Fibroblast of skin of abdomen (primary cell): Measurements from ENCODE around the gene B3GAT1.

Experiments
- DNase-seq: peaks from one replicate; pipeline ENCODE4 v3.0.0-alpha.2; 2013

B3GAT1 gene

DNA sequence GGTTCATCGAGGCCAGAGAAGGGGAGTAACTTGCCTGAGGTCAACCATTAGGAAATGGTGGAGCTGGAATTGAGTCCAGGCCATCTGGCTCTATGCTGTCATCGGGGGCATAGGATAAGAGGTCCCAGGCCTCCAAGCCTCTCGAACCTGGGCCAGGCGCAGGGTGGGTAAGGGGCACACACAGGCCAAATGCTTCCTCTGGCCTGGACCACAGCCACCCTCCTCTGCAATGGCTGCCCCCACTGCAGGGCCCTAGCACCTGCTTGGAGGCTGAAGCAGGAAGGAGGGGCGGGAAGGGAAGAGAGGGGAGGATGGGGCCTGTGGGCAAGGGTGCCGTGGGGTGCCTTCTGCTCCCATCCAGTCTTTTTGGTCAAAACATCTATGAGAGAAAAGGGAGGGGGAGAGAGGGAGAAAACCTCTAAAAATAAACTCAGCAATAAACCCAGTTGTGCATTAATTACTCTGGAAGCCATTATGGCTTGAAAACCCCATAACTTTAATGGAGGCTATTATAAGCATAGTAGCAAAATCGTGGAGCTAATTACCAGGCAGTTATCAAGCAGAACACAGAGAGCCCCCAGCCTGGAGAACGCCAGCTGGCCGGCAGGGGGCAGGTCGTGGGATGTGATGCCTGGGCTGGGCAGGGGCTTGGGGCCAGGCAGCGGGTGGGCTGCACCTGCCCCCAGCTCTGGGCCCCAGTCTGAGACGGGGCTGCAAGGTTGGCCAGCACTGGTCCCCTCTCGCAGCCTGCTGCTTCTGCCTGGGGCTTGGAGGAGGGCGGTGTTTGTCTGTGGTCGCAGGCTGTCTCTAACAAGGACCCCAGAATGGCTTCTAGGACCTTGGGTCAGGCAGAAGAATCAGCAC is 21.1 kb downstream of the B3GAT1 start:
- DNase-seq = no peak

GRCh38 chr11:134389464-134390180 is 22.4 kb downstream of the B3GAT1 start:
- no peak for DNase-seq

GRCh38 chr11:134388590-134388989 is 23.5 kb downstream of the B3GAT1 start:
- no peak for DNase-seq

DNA sequence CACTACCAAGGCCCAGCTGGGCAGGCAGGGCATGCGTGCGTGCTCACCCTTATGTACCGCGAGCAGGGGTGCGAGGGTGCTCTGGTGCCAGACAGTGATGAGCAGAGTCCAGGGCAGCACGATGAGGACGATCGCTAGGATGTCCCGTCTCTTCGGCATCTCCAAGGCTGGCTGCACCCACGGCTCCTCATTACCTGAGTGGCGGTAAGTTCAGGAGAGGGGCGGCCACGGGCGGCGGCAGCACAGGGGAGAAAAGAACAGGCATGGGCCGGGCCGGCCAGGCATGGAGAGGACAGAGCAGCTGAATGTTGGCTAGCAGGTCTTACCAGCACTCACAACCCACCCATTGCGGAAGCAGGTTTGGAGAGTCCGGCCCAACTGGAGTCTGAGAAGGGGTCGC is 24.5 kb downstream of the B3GAT1 start:
- no peak for DNase-seq

DNA sequence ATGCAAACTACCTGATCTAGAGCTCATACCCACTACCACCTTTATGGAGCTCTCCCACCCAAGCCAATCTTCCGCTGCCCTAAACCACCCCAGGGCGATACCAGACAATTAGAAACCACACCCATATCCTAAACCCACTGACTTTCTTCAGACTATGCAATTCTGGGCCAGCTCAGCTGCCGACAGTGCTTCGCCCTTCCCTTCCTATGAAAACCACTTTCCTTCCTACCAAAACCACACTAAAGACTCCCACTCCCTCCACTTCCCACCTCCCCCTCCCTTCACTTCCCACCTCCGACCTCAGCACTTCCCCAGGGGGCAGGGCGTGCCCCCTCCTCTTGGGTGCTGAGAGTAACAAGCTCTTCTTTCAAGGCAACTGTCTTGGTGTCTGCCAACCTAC is 25.1 kb downstream of the B3GAT1 start:
- DNase-seq = no peak

DNA sequence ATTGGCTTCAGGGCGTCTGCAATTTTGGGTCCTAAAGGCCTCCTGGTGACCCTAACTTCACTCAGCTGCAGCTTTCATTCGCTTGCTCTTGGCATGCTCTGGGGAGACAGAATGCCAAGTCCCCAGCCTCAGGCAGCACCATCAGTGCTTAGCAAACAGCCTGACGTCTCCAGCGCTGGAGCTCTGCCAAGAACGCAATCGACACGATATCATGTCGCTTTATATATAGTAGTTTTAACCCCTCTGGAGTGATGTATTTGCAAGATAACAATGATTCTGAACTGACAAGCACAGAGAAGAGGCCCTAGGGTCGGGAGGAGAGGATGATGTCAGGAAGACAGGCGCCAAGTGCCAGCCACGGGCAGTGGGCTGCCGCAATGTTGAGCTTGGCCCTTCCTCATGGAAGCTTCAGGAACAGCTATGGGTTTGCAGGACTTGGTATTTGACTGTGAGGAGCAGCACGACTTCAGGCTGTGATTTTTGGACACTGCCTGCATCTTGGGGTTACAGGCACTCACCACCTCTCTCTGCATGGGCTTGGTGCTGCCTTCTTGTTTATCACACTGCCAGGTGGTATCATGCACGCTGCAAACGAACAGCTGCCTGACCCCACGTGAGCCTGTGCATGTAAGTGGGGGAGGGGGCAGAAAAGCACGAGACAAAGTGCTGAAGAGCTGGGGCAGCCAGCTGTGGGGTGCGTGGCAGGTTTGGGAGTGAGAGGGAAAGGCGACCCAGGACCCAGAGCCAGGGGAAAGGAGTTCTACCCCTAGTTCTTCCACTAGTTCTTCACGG is 26.1 kb downstream of the B3GAT1 start:
- DNase-seq = no peak

GRCh38 chr11:134385171-134385570 is 26.9 kb downstream of the B3GAT1 start:
- DNase-seq = no peak

GRCh38 chr11:134384406-134384805 is 27.6 kb downstream of the B3GAT1 start:
- DNase-seq = no peak

GRCh38 chr11:134383576-134384221 is 28.3 kb downstream of the B3GAT1 start:
- DNase-seq = no peak

DNA sequence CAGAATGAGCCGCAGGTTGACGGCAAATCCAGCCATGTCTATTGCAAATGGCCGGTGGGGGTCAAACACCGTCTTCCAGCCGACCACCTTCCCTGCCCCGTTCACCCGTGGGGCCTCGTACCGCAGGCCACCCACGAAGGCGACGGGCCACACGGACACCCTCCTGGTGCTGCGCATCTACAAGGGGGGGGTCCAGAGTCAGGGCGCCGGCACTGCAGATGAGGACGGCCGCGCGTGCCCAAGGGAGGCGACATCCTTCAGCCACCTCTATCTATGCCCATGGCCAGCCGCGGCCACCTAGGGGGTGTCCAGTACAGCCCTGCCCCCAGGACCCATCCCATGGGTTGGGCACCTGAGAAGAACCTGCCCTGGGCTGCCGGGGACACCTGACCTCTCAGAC is 29.2 kb downstream of the B3GAT1 start:
- DNase-seq = no peak

GRCh38 chr11:134382257-134382656 is 29.8 kb downstream of the B3GAT1 start:
- DNase-seq = no peak

DNA sequence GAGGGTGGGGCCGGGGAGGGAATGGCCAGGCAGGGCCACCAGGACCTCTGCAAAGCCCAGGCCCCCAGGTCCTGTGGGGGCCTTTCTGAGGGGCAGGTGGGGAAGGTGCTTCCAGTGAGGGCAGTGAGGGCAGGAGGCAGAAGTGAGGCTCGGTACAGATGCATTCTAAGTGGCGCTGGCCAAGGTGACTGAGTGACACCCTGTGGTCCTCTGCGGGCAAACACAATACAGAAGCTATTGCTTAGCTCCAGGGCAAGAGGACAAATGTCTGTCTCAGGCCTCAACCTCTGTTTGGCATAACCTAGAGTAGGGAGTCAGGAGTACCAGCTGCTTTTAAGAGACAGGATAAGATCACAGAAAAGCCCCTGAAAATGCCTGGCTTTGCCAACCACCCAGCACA is 31.3 kb downstream of the B3GAT1 start:
- no peak for DNase-seq

DNA sequence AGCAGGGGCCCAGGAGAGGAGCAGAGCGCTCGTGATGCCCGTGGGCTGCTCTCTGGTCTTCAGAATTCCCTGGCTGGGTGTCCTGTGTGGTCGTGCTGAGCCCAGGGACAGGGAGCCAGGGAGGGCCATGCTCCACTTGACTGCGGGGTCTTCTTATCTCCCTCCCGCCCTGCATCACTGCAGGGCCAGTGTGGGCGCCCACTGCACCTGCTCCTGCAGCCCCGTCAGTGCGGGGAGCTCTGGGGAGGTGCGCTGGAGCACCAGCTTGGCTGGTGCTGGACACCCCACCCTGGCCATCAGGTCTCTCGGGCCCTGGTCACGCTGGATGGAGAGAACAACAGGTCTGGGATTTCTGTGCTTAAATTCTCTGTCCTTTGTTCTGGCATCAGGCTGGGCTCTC is 31.8 kb downstream of the B3GAT1 start:
- no peak for DNase-seq

DNA sequence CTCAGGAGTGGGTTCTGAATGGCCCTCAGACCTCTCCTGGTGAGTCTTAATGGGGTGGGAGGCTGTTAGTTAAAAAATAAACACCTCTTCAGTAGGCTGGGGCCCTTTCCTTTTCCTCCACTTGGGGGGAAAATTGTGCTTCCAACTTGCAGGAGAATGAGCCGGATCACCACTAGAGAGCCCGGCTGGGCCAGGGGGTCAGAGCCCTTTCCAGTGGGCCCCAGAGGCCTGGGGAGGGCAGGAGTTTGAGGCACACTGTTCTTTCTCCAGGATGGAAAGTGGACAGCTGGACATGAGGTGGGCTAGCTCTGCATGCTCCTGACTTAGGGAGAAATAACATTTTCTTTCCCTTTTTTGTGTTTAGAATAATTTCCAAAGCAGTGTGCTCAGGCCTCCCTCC is 32.8 kb downstream of the B3GAT1 start:
- DNase-seq = no peak

DNA sequence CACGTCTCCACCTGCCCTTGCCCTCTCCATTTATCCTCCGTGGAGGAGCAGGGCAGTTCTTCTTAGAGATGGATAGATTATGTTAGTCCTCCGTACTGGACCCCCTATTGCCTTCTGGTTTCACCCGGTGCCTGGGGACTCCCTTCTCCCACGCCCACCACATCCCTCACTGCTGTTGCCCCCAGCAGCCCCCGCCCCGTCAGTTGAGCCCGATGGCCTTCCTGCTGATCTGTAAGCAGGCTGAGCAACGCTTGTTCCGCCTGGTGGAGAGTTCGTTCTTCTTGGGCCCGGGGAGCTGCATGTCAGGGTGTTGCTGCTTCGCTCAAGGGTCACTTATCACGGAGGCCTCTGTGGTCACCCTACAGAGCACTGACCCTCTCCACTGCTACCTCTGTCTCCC is 34.2 kb downstream of the B3GAT1 start:
- DNase-seq = no peak

- no peak for DNase-seq
Measured at GRCh38 chr11:134376150-134376921, 35.7 kb downstream of the B3GAT1 start.

GRCh38 chr11:134374891-134375550 is 37.0 kb downstream of the B3GAT1 start:
- DNase-seq = no peak

DNA sequence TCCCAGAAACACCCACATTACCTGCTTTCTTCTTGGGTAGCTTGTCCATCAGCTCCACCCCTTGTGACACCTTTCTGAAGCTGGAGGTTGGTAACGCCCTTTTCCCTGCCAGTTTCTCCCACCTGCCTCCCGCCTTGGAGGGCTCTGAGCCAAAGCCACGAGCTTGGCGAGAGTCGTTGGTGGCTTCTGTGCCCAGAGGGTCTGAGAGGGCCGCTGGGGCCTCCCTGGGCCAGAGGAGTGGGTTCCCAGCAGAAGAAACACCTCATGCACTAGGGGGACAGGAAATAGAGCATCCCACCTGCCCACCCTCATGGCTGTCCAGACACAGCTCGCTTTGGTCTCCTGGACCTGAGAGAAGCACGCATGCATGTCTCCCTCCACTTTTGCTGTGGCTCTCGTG is 37.9 kb downstream of the B3GAT1 start:
- no peak for DNase-seq

GRCh38 chr11:134373591-134374052 is 38.4 kb downstream of the B3GAT1 start:
- DNase-seq = no peak

DNA sequence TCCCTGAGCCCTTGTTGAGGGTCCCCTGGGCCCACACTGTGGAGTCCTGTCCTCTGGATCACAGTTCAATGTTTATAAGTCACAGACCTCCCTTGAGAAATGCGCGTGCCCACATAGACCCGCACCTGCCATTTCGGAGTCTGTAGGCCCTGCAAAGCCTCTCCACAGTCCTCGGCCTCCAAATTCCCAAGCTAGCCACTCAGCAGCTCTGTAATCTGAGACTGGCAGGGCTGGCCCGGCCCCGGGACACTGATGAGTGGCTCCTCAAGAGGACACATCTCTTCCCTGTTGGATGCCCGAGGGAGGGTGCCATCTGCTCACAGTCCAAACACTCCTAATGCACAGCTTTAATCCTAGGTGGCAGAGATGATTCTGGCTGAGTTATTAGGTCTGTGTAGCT is 39.1 kb downstream of the B3GAT1 start:
- no peak for DNase-seq

DNA sequence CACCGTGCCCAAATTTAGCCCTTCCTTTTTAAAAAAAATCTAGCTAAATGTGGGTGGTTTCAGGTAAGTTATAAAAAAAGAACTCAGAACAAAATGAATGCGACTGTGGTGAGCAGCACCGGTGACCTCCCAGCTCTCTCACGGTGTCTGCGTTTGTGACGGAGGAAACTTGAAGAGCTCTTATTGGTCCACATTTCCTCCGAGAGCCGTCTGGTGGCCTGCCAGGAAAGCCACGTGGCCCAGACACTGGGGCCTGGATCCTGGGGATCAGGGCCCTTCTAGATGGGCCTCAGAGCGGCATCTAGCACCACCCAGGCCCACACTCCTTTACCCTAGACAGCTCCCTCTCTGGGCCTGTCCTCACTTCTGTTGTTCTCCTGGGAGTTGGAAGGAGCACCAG is 39.5 kb downstream of the B3GAT1 start:
- no peak for DNase-seq
